HFF-Myc (cell line): ENCODE measurements around the gene BICD2.
A peak's percentile ranks its signal among the peaks of the same experiment; 100 is the strongest.
"Not testable (repeated sequence)": the region's sequence is repeated elsewhere in the genome, so short reads cannot be mapped to it uniquely, and the experiment has no call there.

Experiments
- DNase-seq: peaks from one replicate; pipeline ENCODE4 v3.0.0-alpha.2; 2011; ENCODE audit warnings: low read depth; ENCODE audit errors: extremely low read depth
- H3K4me3 ChIP-seq: replicated peaks from 2 replicates; pipeline ENCODE4 v1.5.1; 2011; ENCODE audit warnings: low read depth, mild to moderate bottlenecking, control low read depth, low read length
- TF ChIP-seq, protein P1 (sequence below): IDR thresholded peaks from 2 replicates; pipeline ENCODE4 v1.5.1; 2012; ENCODE audit warnings: mild to moderate bottlenecking, low read depth, low read length, control low read depth; ENCODE audit errors: missing control alignments

Gene BICD2

GRCh38 chr9:92770360-92770995 is 5.8 kb upstream of the BICD2 start:
- no peak for DNase-seq
- no peak overlapping the region for H3K4me3 ChIP-seq
- TF ChIP-seq, protein P1, sequence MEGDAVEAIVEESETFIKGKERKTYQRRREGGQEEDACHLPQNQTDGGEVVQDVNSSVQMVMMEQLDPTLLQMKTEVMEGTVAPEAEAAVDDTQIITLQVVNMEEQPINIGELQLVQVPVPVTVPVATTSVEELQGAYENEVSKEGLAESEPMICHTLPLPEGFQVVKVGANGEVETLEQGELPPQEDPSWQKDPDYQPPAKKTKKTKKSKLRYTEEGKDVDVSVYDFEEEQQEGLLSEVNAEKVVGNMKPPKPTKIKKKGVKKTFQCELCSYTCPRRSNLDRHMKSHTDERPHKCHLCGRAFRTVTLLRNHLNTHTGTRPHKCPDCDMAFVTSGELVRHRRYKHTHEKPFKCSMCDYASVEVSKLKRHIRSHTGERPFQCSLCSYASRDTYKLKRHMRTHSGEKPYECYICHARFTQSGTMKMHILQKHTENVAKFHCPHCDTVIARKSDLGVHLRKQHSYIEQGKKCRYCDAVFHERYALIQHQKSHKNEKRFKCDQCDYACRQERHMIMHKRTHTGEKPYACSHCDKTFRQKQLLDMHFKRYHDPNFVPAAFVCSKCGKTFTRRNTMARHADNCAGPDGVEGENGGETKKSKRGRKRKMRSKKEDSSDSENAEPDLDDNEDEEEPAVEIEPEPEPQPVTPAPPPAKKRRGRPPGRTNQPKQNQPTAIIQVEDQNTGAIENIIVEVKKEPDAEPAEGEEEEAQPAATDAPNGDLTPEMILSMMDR = no peak

DNA sequence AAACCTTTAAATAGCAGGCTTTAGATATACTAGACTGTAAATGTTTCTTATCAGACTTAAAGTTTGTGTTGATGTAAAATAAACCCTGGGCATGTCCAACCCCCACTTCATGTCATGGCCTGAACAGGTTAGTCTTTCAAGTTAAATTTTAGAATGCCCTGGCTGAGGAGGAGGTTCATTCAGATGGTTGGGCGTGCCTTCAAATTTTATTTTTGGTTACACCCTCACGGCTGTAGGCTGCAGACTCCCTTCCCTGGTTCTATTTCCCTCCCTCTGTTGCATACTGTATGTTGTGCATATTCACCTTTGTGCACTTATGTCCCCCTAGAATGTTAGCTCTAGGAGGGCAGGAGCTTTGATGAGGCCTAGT is 5.3 kb upstream of the BICD2 start:
- no peak for DNase-seq
- TF ChIP-seq, protein P1 = no peak
- H3K4me3 ChIP-seq = no peak overlapping the region

- H3K4me3 ChIP-seq = no peak overlapping the region
- TF ChIP-seq, protein P1 = no peak
- no peak for DNase-seq
These were observed 4.7 kb upstream of the BICD2 start for GRCh38 chr9:92769286-92769685.

DNA sequence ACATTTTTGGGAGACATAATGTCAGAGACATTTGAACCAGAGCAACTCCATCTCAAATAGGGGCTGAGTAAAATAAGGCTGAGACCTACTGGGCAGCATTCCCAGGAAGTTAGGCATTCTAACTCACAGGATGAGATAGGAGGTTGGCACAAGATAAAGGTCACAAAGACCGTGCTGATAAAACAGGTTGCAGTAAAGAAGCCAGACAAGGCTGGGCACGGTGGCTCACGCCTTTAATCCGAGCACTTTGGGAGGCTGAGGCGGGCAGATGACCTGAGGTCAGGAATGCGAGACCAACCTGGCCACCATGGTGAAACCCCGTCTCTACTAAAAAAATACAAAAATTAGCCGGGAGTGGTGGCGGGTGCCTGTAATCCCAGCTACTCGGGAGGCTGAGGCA is 4.2 kb upstream of the BICD2 start:
- not testable (repeated sequence) for DNase-seq, H3K4me3 ChIP-seq

GRCh38 chr9:92767066-92768054 is 2.7 kb upstream of the BICD2 start:
- no peak for DNase-seq
- no peak overlapping the region for H3K4me3 ChIP-seq
- TF ChIP-seq, protein P1 = no peak

DNA sequence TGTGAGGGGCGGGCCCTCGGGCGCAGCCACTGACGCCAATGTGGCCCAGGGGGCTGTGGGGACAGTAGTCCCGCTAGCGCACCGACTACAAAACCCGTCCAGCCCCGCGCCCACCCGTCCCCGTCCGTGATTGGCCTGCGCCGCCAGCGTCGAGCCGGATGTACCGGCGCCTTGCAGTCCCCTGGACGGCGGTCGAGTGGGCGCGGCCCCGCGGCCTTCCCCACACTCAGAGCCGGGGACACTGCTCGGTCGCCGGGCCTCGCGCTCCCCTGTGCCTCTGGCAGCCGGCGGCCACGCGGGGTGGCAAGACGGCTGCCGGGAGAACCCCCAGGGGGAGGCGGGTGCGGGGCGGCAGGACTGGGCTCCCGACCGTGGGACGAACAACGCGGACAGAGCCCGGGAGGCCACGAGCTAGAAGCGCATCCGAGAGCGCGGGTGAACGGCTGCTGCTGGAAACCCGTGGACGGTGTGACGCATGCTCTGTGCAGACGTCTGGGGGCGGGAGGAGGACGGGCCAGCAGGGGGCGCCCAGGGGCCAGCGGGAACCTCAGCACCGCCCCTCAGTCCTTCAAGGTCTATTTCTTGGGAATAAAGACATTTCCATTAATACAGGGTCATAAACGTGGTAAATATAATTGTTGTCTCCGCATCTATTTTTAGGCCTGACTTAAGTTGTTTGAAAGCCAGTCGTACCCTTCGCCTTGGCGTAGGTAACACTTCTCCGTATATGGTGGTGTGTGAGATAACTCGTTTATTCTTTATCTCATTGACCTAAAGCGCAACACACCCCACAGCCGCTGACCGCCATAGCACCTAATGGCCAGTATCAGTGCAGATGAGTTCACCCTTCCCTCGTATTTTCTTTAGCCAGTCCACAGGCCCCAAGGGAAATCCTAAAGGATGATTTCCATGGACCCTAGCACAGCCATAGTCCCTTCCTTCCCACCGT is 629 bp upstream of the BICD2 start:
- peak overlapping the region; percentile 84 for H3K4me3 ChIP-seq
- TF ChIP-seq, protein P1 = peak; percentile 97
- peak; percentile 88 for DNase-seq
